T-helper 1 cell treated with Interleukin-12 subunit alpha and Interleukin-12 subunit beta and Interleukin-4 antibody, amounts not matched to agents 30 ng/mL and 1 ng/mL, for 36 hours (primary cell): ENCODE data around the gene IL23A. TPM values are rescaled to one million over a fixed set of nuclear protein-coding genes. Genes with fewer than 3 reads are reported as not detected.

Source experiments
- intact Hi-C: fragments of 100-400 bp; cut with micrococcal nuclease; formaldehyde crosslinking; loops from one replicate; pipeline ENCODE4 v1.15.1; 2024
- total RNA-seq: library from RNA; stranded (reverse); gene quantifications from 2 replicates; pipeline ENCODE4 v1.2.3, GENCODE V29; 2022

The IL23A gene
- total RNA-seq, 1 donor from 2014 or later = 32.8 TPM

DNA sequence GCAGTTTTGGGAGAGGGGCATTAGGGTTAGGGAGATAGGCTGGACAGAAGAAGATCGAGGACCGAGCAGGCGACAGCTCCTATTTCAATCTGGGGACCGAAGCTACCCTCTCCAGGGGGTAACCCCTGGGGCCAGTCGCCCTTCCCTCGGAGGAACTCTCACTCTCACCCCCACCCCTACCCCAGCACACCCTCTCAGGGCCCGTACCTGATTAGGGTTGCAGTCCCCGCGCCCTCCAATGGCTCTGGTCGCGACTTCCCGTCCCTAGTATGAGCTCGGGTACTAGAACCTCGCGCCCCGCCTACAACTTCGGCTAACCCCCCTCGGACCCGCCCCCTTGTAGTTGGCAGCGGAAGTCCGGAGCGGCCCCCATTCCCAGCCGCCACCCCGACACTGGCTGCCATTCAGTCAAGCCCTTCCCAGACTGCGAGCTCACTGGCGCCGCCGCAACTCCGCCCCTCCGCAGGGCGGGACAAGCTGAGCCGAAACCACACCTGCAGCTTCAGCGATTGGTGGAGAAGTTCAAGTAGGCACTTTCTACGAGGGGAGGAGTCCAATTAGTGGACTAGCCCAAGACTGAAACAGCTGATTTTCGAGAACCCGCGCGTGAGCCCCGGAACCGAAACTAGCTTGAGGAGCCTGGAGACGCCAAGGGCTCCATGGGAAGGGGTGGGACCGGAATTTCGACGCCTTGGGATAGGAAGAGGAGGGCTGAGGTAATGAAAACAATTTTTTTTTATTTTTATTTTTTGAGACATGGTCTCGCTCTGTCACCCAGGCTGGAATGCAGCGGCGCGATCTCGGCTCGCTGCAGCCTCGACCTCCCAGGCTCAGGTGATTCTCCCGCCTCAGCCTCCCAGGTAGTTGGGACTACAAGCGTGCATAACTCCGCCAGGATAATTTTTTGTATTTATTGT is 21.4 kb downstream of the IL23A start, which contains the start of gene STAT2:
Gene STAT2 (minus strand): TSS at position 257 of the 917 bp plus-strand sequence. CDS start 3,536 bp downstream, outside the sequence.
- intact Hi-C loops = loop anchor here (1.0 to 5.0 kb wide), 24 partner anchors 22 to 719 kb away; partner anchors contain the start of genes ANKRD52, COQ10A, CS and IL23A

DNA sequence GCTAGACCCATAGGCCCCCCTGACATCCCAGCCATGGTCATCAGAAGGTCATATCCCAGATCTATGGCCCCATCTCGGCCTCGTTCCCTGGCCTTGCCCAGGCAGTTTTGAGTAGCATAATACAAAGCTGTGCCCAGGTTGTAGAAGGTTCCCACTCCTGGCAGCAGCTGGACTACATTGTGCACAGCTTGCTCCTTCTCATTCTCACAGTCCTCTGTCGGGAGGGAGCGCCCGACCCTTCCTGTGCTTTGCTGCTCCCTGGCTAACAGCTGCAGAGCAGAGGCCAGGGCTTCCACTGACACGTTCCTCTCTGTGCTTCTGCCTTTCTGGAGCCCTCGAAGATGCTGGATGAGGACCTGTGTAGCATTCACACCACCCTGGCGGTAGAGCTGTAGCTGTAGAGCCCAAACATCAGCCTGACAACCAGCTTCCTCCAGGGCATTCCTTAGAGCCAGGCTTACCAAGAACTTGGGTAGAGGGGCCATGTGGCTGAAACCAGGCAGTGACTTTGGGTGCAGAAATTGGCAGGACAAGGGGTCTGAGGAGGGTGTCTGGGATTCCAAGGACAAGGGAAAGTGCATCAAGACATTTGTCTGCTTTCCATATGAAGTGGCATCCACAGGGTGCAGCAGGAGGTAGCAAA is 22.9 kb downstream of the IL23A start:
- intact Hi-C loops = loop anchor here (2.0 to 5.0 kb wide), 6 partner anchors 103 to 717 kb away; partner anchors contain the start of genes ANKRD52, NEMP1, ORMDL2 and SARNP

DNA sequence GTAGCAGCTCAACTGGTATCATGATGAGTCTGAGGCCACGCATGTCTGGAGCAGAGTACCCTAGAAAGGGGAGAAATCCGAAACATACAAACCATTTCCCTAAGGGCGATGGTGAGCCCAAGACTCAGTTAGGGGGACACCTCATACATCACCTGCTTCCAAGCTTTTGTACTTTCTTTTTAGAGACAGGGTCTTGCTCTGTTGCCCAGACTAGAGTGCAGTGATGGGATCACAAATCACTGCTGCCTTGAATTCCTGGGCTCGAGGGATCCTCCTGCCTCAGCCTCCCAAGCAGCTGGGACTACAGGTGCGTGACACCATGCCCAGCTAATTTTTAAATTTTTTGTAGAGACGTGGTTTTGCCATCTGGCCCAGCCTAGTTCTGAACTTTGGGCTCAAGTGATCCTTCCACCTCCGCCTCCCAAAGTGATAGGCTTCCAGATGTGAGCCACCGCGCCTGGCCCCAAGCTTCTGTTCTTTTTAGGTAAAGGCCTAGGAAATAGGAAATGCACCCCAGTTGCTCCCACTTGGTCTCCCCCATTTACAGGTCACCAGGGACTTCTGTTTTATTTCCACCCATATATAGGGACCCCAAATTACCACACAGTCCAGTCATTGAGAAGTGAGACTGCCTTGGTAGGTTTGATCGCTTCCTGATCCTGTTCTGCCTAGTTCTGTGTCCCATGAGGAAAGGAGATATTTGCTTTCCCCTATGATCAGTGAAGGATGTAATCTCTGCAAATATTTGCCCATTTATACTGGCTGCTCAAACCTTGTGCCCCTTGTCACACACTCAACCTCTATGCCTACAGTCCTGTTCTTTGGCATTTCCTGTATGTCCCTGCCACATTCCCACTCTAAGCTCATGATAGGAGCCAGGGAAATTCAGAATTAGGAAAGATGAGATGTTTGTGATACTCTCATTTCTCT is 23.7 kb downstream of the IL23A start, which contains the start of gene APOF:
Gene APOF (minus strand): TSS at position 728 of the 930 bp plus-strand sequence. CDS start 112 bp downstream, at position 616.
- intact Hi-C loops = loop anchor here (5.0 kb wide), 1 partner anchor 545 kb away; the partner anchor contains the start of genes ORMDL2 and SARNP

DNA sequence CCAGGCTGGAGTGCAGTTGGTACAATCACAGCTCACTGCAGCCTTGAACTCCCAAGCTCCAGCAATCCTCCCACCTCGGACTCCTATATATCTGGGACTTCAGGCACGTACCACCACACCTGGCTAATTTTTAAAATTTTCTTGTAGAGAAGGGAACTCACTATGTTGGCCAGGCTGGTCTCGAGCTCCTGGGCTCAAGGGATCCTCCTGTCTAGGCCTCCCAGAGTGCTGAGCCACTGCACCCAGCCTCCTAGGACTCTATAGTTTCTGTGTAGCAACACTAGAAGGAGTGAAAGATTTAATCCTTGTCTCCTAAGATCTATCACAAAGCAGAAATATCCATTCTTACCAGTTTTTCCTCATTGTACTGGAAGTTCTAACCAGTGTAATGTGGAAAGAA is 28.3 kb downstream of the IL23A start:
- intact Hi-C loops = no loop called here

DNA sequence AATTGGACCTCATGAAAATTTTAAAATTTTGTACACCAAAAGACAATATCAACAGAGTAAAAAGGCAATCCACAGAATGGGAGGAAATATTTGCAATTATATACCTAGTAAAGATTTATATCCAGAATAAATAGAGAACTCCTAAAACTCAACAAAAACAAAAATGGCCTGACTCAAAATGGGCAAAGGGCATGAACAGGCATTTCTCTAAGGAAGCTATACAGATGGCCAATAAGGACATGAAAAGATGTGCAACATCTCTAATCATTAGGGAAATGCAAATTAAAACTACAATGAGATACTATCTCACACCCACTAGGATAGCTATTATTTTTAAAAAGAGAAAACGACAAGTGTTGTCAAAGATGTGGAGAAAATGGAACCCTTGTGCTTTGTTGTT is 34.8 kb downstream of the IL23A start:
- intact Hi-C loops = no loop called here

DNA sequence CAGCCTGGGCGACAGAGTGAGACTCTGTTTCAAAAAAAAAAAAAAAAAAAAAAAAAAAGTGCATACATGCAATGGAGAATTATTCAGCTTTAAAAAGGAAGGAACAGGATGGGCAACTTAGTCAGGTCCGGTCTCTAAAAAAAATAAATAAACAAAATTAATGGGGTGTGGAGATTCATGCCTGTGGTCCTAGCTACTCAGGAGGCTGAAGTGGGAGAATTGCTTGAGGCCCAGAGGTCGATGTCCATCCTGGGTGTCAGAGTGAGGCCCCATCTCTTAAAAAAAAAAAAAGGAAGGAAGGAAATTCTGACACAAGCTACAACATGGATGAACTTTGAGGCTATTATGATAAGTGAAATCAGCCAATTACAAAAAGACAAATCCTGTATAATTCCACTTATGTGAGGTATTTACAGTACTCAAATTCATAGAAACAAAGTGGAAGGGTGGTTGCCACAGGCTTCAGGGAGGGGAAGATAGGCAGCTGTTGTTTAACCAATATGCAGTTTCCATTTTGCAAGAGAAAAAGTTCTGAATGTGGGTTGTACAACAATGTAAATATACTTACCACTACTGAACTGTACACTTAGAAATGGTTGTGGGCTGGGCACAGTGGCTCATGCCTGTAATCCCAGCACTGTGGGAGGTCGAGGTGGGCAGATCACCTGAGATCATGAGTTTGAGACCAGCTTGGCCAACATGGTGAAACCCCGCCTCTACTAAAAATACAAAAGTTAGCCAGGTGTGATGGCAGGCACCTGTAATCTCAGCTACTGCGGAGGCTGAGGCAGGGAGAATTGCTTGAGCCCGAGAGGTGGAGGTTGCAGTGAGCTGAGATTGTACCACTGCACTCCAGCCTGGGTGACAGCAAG is 36.3 kb downstream of the IL23A start:
- intact Hi-C loops = no loop called here

DNA sequence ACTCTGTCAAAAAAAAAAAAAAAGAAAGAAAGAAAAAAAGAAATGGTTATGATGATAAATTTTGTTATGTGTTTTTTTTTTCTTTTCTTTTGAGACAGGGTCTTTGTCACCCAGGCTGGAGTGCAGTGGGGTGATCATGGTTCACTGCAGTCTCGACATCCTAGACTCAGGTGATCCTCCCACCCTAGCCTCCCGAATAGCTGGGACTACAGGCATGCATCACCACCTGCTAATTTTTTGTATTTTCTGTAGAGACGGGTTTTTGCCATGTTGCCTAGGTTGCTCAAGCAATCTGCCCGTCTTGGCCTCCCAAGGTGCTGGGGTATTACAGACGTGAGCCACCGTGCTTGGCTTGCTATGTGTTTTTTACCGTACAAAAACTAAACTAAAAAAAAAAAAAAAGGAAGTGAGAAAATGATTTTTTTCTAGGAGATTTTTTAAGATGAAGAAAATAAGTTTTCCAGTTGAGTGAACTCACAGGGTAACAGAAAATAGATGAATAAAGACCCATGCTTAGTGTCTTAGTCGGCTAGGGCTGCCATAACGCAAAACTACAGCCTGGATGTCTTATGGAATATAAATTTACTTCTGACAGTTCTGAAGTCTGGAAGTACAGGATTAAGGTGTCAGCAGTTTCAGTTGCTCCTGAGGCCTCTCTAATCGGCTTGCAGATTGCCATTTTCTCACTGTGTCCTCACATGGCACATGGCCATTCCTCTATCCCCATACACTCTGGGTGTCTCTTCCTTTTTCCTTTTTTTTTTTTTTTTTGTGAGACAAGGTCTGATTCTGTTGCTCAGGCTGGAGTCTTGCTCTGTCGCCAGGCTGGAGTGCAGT is 37.1 kb downstream of the IL23A start:
- intact Hi-C loops = no loop called here

DNA sequence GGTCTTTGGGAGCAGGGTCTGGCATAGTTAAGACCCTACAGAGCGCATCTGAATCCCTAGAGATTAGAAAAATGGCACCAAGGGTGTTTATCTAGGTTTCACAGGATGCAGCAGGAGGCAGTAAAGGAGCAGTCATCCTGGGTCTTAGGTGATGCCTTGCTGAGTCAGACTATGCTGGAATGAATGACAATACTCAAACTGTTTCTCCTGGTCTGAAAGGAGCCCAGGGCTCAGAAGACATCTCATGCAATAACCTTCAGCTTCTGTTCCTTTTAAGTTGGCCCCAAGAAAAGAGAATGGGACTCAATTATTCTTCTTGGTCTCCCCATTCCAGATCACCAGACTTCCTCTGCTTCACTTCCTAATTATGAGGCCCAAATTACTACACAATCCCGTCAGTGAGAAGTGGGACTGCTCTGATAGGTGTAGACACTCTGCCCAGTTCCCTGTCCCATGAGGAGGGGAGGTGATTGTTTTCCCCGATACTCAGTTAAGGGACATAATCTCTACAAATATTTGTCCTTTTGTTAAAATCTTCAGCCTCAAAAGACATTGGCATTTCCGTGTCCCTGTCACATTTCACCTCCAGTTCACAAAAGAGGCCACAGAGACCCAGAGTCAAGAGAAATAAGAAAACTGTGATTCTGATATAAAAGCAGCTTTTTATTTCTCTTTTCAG is 38.8 kb downstream of the IL23A start:
- intact Hi-C loops = no loop called here

DNA sequence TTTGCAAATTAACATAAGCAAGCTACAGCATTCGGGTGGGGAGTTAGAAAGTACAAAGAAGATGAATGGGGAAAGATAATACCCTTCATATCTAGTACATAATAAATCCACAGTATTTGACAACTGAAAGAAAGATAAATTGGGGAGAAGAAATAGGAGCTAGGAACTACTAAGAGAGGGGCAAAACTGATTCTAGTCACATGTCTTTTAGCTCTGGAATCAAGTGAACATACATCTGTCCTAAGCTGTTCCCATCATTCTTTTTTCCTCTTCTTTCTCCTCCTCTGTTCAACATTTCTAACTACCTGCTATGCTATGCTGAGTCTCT is 39.3 kb downstream of the IL23A start:
- intact Hi-C loops = no loop called here

DNA sequence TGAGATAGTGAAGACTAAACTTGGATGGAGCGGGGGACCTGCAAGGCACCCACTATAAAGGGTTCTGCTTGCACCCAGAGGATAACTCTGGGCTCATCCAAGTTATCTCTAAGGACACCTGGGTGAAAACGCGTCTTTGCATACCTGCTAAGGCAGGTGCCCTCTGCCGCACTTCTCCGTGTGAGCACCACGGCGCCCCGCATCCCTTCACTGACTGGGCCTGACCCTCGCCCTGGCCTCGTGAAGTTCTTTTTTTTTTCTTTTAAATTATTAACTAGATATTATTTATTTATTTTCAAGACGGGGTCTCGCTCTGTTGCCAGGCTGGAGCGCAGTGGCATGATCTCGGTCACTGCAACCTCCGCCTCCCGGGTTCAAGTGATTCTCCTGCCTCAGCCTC is 43.9 kb downstream of the IL23A start:
- intact Hi-C loops = no loop called here

DNA sequence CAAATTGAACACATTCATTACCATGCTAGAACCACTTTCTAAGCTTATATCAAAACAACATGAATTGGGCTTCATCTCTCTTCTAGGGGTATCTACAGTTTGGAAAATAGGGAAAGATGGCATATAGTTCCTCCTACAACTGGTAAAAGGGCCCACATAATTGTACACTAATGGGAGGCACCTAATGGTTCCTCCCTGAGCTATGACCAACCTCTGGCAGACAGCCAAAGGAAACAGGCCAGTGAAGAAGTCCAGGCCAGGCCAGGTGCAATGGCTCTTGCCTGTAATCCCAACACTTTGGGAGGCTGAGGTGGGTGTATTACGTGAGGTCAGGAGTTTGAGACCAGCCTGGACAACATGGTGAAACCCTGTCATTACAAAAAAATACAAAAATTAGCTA is 47.2 kb downstream of the IL23A start:
- intact Hi-C loops = no loop called here

DNA sequence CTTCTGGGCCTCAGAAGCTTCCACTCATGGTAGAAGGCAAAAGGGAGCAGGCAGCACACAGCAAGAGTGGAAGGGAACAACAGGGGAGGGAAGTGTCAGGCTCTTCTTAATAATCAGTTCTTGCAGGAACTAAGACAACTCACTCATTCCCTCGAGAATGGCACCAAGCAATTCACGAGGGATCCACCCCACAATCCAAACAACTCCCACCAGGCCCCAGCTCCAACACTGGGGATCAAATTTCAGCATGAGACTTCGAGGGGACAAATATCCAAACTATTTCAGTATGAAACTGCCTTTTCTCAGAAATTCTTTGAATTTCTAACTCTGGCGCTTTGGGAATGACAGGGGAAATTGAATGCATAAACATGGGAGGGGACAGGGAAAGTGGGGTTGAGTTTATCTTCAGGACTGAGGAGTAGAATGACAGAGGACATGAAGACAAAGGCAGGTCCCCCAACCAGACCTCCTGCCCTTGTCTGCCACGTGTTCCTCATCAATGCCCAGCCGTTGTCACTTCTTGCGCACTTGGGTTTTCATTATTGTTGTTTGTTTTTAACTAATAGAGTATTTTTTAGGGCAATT is 48.6 kb downstream of the IL23A start:
- intact Hi-C loops = no loop called here

DNA sequence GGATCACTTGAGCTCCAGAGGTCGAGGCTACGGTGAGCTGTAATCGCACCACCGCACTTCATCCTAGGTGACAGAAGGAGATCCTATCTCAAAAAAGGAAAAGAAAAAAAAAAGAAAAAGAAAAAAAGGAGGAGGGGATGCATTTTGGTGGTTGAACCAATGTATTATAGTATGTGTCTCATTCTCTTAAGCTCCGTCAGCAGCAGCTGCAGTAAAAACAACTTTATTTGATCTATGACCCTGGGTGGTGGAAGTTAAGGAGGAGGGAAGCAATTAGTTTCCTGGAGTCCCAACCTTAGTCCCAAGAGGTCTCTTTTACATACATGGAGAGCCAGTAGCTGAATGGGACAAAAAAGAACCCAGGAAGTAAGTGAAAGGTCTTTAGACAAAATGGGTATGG is 50.7 kb downstream of the IL23A start:
- intact Hi-C loops = no loop called here

Other genes with a start within 250 kb of the IL23A start
- 254 and 261 TPM in 2 replicates for gene PA2G4, start 234.3 kb upstream of the IL23A start, total RNA-seq
- 3,184 and 3,191 TPM in 2 replicates for gene RPL41, start 222.3 kb upstream of the IL23A start, total RNA-seq
- gene ZC3H10, start 220.6 kb upstream of the IL23A start, total RNA-seq = 9.5 and 10.1 TPM in 2 replicates
- gene ESYT1, start 210.6 kb upstream of the IL23A start, total RNA-seq = 261 and 266 TPM in 2 replicates
- gene MYL6B, start 186.3 kb upstream of the IL23A start, total RNA-seq = 52.2 and 61.9 TPM in 2 replicates
- 1,662 and 1,663 TPM in 2 replicates for gene MYL6, start 180.5 kb upstream of the IL23A start, total RNA-seq
- gene SMARCC2, start 149.4 kb upstream of the IL23A start, total RNA-seq = 140 and 147 TPM in 2 replicates
- gene RNF41, start 117.0 kb upstream of the IL23A start, total RNA-seq = 37.8 and 40.7 TPM in 2 replicates
- gene NABP2, start 114.5 kb upstream of the IL23A start, total RNA-seq = 62.1 and 66.5 TPM in 2 replicates
- gene SLC39A5, start 108.8 kb upstream of the IL23A start, total RNA-seq = 1.1 and 1.9 TPM in 2 replicates
- gene ANKRD52, start 80.5 kb upstream of the IL23A start, total RNA-seq = 57.8 and 74.9 TPM in 2 replicates
- 17.9 and 19.9 TPM in 2 replicates for gene COQ10A, start 71.9 kb upstream of the IL23A start, total RNA-seq
- 255 and 262 TPM in 2 replicates for gene CS, start 38.6 kb upstream of the IL23A start, total RNA-seq
- gene CNPY2, start 22.9 kb upstream of the IL23A start, total RNA-seq = 141 and 153 TPM in 2 replicates
- 32.7 and 44.2 TPM in 2 replicates for gene PAN2, start 4.9 kb upstream of the IL23A start, total RNA-seq
- gene STAT2, start 21.2 kb downstream of the IL23A start, total RNA-seq = 239 and 243 TPM in 2 replicates
- not detected in 2 replicates for gene APOF, start 24.0 kb downstream of the IL23A start, total RNA-seq
- gene TIMELESS, start 110.5 kb downstream of the IL23A start, total RNA-seq = 37.6 and 40.5 TPM in 2 replicates
- not detected in 2 replicates for gene MIP, start 115.8 kb downstream of the IL23A start, total RNA-seq
- 4.6 and 4.8 TPM in 2 replicates for gene SPRYD4, start 129.7 kb downstream of the IL23A start, total RNA-seq
- gene GLS2, start 149.3 kb downstream of the IL23A start, total RNA-seq = 0.63 and 1.2 TPM in 2 replicates
- gene RBMS2, start 182.9 kb downstream of the IL23A start, total RNA-seq = 5.3 and 5.6 TPM in 2 replicates